ENCODE data around the gene SERINC2.
"Not testable (repeated sequence)": the region's sequence is repeated elsewhere in the genome, so short reads cannot be mapped to it uniquely, and the experiment has no call there.

The SERINC2 gene

DNA sequence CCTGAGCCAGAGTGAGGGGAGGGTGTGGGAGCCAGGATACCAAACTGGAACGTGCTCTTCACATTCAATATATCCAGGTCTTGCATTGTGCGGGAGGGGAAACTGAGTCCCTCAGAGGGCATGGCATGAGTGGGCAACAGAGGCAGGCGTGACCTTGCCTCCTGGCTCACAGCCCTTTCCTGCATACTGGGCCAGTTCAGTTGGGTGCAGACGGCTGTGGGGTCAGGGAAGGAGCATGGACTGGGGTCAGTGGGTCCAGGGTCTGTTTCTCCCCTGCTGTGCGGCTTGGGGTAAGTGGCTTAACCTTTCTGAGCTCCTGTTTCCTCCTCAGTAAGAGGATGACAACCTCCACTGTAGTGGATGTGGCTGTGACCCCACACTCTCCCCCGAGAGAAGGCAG lies 16.6 kb downstream of the SERINC2 start:
- POLR2A ChIA-PET (ENCODE audit: low non-redundant PET) = no interaction called here
- peak overlapping the region; percentile 34 for H3K27ac ChIP-seq
- no peak for DNase-seq (ENCODE audit: low spot score)
- TF ChIP-seq, protein P1, sequence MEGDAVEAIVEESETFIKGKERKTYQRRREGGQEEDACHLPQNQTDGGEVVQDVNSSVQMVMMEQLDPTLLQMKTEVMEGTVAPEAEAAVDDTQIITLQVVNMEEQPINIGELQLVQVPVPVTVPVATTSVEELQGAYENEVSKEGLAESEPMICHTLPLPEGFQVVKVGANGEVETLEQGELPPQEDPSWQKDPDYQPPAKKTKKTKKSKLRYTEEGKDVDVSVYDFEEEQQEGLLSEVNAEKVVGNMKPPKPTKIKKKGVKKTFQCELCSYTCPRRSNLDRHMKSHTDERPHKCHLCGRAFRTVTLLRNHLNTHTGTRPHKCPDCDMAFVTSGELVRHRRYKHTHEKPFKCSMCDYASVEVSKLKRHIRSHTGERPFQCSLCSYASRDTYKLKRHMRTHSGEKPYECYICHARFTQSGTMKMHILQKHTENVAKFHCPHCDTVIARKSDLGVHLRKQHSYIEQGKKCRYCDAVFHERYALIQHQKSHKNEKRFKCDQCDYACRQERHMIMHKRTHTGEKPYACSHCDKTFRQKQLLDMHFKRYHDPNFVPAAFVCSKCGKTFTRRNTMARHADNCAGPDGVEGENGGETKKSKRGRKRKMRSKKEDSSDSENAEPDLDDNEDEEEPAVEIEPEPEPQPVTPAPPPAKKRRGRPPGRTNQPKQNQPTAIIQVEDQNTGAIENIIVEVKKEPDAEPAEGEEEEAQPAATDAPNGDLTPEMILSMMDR (conservative IDR thresholded peaks at IDR 0.05; ENCODE audit: low read depth) = no peak
- CTCF ChIA-PET = no interaction called here

DNA sequence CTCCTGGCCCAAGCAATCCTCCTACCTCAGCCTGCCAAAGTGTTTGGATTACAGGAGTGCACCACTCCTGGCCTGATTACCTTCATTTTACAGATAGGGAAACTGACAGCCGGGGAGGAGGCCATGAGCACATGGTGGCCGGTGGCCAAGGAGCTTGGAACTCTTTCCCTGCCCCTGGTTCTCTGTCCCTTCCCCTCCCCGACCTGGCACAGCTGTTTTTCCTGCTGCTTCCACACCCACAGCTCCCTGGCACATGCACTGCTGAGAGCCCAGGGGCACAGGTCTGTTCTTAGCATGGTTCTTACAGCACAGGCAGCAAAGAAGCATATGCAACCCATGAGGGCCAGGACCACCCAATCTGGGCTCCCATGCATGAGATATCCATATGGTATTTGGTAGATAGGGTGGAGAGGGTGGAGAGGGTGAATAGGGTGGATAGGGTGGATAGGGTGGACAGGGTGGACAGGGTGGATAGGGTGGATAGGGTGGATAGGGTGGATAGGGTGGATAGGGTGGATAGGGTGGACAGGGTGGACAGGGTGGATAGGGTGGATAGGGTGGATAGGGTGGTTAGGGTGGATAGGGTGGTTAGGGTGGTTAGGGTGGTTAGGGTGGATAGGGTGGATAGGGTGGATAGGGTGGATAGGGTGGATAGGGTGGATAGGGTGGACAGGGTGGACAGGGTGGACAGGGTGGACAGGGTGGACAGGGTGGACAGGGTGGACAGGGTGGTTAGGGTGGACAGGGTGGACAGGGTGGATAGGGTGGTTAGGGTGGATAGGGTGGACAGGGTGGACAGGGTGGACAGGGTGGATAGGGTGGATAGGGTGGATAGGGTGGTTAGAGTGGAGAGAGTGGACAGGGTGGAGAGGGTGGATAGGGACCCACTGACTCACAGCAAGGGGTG lies 18.6 kb downstream of the SERINC2 start:
- H3K27ac ChIP-seq = peak overlapping the region; percentile 50
- CTCF ChIA-PET; POLR2A ChIA-PET (ENCODE audit: low non-redundant PET); DNase-seq (ENCODE audit: low spot score): not testable (repeated sequence)

DNA sequence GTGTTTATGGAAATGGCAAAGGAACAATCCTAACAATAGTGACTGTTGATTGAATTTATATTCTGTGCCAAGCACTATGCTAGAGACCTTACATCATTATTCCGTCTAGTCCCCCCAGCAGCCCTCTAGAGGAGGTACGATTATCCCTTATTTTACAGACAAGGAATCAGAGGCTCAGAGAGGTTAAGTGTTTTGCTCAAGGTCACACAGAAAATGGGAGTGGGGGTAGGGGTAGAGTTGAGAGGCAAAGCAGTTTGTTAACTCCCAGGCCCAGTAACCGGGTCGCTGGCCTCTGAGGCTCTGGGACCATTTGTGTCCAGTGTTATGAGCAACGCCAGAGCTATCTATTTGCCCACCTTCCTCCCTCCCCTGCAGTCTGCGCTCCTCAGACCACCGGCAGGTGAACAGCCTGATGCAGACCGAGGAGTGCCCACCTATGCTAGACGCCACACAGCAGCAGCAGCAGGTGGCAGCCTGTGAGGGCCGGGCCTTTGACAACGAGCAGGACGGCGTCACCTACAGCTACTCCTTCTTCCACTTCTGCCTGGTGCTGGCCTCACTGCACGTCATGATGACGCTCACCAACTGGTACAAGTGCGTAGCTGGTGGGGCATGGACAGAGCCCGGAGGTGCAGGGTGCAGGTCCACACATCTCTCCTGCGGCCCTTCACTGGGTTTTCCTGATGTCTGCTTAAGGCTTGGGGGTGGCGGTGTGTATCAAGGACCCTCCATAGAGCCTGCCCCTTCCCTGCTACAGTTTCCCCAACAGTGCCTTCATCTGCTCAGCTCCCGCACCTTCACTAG lies 19.8 kb downstream of the SERINC2 start:
- H3K27ac ChIP-seq = peak overlapping the region; percentile 78
- no peak for DNase-seq (ENCODE audit: low spot score)
- ChIA-PET CTCF (interaction anchor here (1.5 kb wide), 1 partner anchor 116 kb away, joined by 6 read pairs; no protein-coding TSS in a partner anchor), POLR2A (ENCODE audit: low non-redundant PET) (no interaction called here)
- TF ChIP-seq, protein P1 (conservative IDR thresholded peaks at IDR 0.05; ENCODE audit: low read depth) = no peak

DNA sequence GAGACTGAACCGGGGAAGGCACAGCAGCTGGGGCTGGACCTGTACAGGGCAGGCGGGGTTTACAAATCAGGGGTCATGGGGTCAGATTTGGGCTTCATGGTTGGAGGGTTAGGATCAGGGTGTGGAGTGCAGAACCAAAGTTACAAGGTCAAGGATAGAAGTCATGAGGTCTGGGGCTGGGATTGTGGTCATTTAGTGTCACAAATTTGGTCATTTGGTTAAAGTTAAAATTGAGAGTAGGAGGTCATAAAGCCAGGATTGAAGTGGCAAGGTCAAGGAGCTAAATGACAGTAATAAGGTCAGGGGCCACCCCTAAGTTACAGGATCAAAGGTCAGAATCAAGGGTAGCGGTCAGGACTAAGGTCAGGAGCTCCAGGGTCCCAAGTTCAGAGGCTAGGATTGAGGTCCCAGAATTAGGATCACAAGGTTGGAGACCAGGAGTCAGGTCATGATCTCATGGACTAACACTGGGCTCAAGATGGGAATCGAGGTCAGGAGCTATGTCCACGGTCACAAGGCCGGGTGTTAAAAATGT lies 20.4 kb downstream of the SERINC2 start:
- POLR2A ChIA-PET (ENCODE audit: low non-redundant PET) = no interaction called here
- H3K27ac ChIP-seq = peak overlapping the region; percentile 78
- no peak for DNase-seq (ENCODE audit: low spot score)
- TF ChIP-seq, protein P1 (conservative IDR thresholded peaks at IDR 0.05; ENCODE audit: low read depth) = no peak
- CTCF ChIA-PET = interaction anchor here (0.5 to 1.5 kb wide), 3 partner anchors 67 to 248 kb away, joined by 3 to 6 read pairs (median 5); no protein-coding TSS in a partner anchor

DNA sequence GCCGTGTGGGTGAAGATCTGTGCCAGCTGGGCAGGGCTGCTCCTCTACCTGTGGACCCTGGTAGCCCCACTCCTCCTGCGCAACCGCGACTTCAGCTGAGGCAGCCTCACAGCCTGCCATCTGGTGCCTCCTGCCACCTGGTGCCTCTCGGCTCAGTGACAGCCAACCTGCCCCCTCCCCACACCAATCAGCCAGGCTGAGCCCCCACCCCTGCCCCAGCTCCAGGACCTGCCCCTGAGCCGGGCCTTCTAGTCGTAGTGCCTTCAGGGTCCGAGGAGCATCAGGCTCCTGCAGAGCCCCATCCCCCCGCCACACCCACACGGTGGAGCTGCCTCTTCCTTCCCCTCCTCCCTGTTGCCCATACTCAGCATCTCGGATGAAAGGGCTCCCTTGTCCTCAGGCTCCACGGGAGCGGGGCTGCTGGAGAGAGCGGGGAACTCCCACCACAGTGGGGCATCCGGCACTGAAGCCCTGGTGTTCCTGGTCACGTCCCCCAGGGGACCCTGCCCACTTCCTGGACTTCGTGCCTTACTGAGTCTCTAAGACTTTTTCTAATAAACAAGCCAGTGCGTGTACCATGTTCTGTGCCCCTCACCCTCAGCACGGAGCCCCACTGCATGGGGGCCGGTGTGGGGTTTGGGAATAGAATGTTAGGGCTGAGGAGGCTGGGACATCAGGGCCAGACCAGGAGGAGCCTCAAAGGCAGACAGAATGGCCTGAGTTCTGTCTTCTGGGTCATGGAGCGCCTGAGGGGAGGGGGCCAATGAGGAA lies 21.3 kb downstream of the SERINC2 start:
- TF ChIP-seq, protein P1 (conservative IDR thresholded peaks at IDR 0.05; ENCODE audit: low read depth) = no peak
- DNase-seq (ENCODE audit: low spot score) = no peak
- POLR2A ChIA-PET (ENCODE audit: low non-redundant PET) = no interaction called here
- H3K27ac ChIP-seq = peak overlapping the region; percentile 78
- CTCF ChIA-PET = interaction anchor here (0.5 to 1.5 kb wide), 3 partner anchors 66 to 248 kb away, joined by 3 to 6 read pairs (median 5); no protein-coding TSS in a partner anchor

DNA sequence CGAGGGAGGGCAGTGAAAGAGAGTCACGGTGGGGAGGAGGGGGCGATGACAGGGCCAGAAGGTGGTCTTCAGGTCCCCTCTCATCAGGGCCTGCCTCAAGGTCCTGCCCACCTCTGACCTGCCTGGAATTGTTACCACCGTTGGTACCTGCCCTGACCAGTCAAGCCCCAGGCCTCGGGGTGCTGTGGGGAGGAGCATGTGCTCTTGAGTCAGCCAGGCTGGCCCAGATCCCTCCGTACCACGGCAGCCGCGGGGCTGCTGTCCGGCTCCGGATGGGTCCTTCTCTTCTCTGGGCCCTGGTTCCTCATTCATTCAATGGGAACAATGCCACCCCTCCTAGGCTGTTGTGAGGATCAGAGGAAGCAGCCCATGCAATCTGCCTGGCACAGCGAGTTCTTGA lies 22.0 kb downstream of the SERINC2 start:
- POLR2A ChIA-PET (ENCODE audit: low non-redundant PET) = no interaction called here
- peak overlapping the region; percentile 78 for H3K27ac ChIP-seq
- TF ChIP-seq, protein P1 (conservative IDR thresholded peaks at IDR 0.05; ENCODE audit: low read depth) = no peak
- DNase-seq (ENCODE audit: low spot score) = no peak
- CTCF ChIA-PET = no interaction called here
